GM19043 (cell line): Measurements from ENCODE around the gene CARM1.
"Not testable (repeated sequence)": the region's sequence is repeated elsewhere in the genome, so short reads cannot be mapped to it uniquely, and the experiment has no call there.

ENCODE experiments used
- ATAC-seq: cut with Tn5 transposase; IDR thresholded peaks from one replicate; pipeline ENCODE4 v1.9.1; 2021; ENCODE audit warnings: low read depth; ENCODE audit not compliant: unreplicated experiment

Gene CARM1

GRCh38 chr19:10927730-10928562 is 56.6 kb downstream of the CARM1 start:
- ATAC-seq = no peak

DNA sequence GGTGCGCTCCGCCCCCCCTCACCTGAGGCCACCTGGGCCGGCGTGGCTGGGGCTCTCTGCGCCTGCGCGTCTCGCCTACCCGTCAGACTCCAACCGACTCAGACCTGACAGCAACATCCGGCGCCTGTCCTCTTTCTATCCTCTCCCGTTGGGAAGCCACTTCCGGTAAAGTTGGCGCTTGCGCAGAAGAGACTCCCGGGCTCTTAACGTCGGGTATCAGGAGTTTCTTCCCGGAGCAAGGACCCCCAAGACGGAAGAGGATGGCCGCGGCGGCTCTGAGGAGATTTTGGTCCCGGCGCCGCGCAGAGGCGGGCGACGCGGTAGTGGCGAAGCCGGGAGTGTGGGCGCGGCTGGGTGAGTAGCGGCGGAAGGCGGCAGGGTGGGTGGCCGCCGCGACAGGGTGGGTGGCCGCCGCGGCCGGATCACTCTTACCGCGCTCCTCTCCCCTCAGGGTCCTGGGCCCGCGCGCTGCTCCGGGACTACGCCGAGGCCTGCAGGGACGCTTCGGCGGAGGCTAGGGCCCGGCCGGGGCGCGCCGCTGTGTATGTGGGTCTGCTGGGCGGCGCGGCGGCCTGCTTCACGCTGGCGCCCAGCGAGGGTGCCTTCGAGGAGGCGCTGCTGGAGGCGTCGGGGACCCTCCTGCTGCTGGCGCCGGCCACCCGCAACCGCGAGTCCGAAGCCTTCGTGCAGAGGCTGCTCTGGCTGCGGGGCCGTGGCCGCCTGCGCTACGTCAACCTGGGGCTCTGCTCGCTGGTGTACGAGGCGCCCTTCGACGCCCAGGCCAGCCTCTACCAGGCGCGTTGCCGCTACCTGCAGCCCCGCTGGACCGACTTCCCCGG is 57.4 kb downstream of the CARM1 start, which contains the start of the genes TIMM29 and YIPF2:
TIMM29 (plus strand) TSS at position 249 of the 839 bp plus-strand sequence; CDS start at position 261, 12 bp downstream.
YIPF2 (minus strand) TSS at position 77 of the 839 bp plus-strand sequence. CDS start 229 bp downstream, outside the sequence.
- ATAC-seq = peak; percentile 77

DNA sequence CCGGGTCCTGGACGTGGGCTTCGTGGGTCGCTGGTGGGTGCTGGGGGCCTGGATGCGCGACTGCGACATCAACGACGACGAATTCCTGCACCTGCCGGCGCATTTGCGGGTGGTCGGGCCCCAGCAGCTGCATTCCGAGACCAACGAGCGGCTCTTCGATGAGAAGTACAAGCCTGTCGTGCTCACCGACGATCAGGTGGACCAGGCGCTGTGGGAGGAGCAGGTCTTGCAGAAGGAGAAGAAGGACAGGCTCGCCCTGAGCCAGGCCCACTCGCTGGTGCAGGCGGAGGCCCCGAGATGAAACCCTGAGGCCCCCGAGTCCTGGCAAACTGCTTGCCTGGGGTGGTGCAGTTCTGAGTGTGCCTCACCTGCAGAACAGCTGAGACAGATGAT is 58.0 kb downstream of the CARM1 start:
- ATAC-seq = no peak

DNA sequence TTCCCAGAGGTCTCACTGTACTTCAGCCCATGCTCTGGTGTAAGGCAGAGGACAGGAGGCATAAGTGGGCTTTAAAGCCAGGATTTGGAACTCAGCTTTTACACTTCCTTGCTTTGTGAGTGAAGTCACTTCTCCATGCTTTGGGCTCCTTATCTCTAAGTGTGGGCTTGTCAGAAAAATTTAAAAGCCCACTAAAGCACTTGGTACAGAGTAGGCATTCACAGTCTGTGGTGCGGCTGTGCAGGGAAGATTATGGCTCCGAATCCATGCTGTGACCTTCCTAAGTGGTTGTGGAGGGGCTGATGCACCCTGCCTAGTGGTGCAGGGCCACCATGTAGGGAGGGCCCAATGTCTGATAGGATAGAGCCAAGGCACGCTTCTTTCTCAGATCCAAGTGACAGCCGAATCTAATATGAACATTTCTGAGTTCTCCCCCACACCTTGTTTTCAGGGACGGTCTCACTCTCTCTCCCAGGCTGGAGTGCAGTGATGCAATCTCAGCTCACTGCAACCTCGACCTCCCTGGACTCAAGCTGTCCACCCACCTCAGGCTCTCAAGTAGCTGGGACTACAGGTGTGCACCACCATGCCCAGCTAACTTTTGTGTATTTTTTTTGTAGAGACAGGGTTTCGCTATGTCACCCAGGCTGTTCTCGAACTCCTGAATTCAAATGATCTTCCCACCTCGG is 64.2 kb downstream of the CARM1 start:
- no peak for ATAC-seq

DNA sequence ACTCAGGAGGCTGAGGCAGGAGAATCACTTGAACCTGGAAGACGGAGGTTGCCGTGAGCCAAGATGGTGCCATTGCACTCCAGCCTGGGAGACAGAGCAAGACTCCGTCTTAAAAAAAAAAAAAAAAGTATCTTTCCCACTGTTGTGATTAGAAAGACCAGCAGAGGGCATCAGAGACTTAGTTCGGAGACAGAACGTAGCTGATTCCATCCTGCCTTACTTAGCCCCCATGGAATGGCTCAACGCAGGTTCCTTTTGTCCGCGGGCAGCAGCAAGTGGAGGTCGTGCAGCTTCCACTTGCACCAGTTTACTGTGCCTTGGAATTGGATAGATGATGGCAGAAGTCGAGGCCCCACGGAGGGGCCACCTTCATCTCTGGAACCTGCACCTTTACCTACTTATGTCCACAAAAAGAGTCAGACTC is 65.3 kb downstream of the CARM1 start:
- no peak for ATAC-seq

DNA sequence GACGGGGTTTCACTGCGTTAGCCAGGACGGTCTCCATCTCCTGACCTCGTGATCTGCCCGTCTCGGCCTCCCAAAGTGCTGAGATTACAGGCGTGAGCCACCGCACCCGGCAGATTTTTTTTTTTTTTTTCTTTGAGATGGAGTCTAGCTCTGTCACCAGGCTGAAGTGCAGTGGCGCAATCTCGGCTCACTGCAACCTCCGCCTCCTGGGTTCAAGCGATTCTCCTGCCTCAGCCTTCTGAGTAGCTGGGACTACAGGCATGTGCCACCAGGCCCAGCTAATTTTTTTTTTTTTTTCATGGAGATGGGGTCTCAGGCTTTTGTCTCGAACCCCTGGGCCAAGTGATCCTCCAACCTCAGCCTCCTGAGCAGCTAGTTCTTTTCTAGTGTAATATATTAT is 70.3 kb downstream of the CARM1 start:
- ATAC-seq = not testable (repeated sequence)

DNA sequence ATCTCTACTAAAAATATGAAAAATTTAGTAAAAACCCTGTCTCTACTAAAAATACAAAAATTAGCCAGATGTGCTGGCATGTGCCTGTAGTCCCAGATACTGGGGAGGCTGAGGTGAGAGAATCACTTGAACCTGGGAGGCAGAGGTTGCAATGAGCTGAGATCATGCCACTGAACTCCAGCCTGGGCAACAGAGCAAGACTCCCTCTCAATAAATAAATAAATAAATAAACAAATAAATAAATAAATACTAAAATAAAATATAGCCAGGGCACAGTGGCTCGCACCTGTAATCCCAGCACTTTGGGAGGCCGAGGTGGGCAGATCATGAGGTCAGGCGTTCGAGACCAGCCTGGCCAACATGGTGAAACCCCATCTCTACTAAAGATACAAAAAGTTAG is 72.1 kb downstream of the CARM1 start:
- not testable (repeated sequence) for ATAC-seq

GRCh38 chr19:10945264-10945663 is 73.9 kb downstream of the CARM1 start:
- no peak for ATAC-seq

DNA sequence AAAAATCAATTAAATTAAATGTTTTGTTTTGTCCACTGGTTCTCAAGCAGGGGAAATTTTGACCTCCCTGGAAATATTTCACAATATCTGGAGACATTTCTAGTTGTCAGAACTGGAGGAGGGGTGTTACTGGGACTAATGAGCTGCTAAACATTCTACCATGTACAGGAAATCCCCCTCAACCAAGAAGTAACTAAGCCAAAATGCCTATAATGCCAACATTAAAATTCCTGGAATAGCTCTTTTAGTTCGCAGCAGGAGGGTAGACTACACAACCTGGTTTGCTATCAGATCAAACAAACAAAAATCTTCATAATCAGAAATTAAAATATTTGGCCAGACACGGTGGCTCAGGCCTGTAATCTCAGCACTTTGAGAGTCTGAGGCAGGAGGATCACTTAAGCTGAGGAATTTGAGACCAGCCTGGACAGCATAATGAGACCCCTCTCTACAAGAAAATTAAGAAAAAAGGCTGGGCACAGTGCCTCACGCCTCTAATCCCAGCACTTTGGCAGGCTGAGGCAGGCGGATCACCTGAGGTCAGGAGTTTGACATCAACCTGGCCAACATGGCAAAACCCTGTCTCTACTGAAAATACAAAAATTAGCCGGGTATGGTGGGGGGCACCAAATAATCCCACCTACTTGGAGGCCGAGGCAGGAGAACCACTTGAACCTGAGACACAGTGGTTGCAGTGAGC is 75.8 kb downstream of the CARM1 start:
- no peak for ATAC-seq

DNA sequence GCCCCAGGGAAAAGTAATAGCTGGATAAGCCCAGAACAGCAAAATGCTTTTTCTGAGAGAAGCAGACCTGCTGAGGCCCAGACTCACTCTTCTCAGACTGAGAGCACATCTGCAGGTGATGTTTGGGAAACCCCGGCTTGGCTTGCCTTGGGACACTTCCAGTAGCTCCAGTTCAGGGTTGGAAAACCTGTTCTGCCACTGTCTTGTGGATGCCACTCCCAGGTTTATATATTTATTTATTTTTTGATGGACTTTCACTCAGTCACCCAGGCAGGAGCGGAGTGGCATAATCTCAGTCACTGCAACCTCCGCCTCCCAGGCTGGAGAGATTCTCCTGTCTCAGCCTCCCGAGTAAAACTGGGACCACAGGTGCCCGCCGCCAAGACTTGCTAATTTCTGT is 81.5 kb downstream of the CARM1 start:
- ATAC-seq = no peak

- ATAC-seq = not testable (repeated sequence)
Measured at GRCh38 chr19:10959277-10959968, 88.1 kb downstream of the CARM1 start.

- ATAC-seq = peak; percentile 72
Measured at GRCh38 chr19:10960314-10961072, 89.1 kb downstream of the CARM1 start, which contains the start of gene SMARCA4. TSS of gene SMARCA4 (plus strand) at chr19:10961030. CDS start at chr19:10984152, 23,122 bp downstream.

- ATAC-seq = no peak
Measured at GRCh38 chr19:10961073-10961860, 89.9 kb downstream of the CARM1 start.

DNA sequence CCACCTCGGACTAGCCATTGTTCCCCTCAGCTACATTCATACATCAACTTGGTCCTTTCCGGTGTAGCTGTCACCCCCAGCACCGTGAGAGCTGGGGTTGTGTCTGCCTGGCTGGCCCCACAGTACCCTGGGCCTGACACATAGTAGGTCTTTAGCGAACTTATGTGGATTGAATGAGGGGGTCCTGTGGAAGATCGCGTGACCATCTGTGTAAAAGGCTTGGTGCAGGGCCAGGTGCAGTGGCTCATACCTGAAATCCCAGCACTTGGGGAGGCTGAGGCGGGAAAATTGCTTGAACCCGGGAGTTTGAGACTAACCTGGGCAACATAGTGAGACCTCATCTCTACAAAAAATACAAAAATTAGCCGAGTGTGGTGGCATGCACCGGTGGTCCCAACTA is 91.5 kb downstream of the CARM1 start:
- no peak for ATAC-seq

DNA sequence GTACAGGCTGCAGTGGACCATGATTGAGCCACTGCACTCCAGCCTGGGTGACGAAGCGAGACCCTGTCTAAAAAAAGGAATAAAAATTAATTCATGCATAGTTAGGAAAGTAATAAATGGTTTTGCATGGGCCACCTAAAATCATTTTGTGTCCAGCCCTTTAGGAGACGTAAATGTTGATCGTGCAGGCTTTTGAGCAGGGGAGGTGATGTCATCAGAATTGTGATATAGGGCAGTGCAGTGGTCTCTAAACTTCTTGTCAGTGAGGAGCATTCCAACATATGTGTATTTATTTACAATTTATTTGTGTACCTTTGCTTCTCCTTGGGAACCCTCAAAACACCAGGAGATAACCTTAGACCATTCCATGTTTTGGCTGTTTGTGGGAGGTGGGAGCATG is 92.5 kb downstream of the CARM1 start:
- ATAC-seq = no peak

DNA sequence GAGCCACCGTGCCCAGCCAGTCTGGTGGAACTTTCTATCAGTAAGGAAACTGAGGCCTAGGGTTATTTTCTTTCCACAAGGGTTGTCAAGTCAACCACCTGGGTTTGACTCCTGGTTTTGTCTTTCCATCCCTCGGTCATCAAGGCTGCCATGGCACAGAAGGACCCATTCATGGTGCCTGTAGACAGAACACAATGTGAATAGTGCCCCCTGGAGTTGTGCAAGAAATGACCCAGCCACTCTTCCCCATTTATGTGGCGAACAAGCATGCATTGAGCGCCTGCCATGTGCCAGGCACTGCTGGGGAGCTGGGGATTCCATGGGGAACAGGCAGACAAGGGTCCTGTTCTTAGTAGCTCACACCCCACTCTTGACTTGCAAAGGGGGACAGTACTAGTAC is 93.5 kb downstream of the CARM1 start:
- ATAC-seq = no peak

GRCh38 chr19:10965398-10965797 is 94.0 kb downstream of the CARM1 start:
- ATAC-seq = no peak

GRCh38 chr19:10966809-10967208 is 95.5 kb downstream of the CARM1 start:
- ATAC-seq = no peak
